OCI-LY3 (cell line): Measurements from ENCODE around the gene GLI2.

Source experiments
- EZH2phosphoT487 ChIP-seq: fragments of 200-600 bp; shearing (Covaris generic); IDR thresholded peaks from 2 replicates; pipeline ENCODE4 v1.6.1; 2018; ENCODE audit warnings: antibody characterized with exemption, mixed run types, low read depth
- TF ChIP-seq, protein P1 (sequence below): fragments of 200-600, 300-600 bp; sonication (generic); IDR thresholded peaks from 2 replicates; pipeline ENCODE4 v1.5.1; 2014; ENCODE audit warnings: antibody characterized with exemption, low read length, low read depth

DNA sequence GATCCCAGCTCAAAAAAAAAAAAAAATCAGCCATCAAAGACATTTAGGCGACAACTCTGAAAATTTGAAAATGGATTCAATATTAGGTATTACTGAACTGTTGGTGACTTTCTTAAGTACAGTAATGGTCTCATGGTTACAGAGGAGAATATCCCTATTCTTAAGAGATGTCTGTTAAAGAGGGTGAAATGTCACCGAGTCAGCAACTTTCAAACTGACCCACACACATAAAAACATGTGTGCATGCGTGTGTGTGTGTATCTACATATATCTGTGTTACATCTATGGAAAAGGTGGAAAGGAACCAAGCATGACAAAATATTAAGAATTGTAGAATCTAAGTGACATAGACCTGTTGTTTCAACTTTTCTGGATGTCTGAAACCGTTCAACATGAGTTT, 41.6 kb upstream of the GLI2 start:
- TF ChIP-seq, protein P1, sequence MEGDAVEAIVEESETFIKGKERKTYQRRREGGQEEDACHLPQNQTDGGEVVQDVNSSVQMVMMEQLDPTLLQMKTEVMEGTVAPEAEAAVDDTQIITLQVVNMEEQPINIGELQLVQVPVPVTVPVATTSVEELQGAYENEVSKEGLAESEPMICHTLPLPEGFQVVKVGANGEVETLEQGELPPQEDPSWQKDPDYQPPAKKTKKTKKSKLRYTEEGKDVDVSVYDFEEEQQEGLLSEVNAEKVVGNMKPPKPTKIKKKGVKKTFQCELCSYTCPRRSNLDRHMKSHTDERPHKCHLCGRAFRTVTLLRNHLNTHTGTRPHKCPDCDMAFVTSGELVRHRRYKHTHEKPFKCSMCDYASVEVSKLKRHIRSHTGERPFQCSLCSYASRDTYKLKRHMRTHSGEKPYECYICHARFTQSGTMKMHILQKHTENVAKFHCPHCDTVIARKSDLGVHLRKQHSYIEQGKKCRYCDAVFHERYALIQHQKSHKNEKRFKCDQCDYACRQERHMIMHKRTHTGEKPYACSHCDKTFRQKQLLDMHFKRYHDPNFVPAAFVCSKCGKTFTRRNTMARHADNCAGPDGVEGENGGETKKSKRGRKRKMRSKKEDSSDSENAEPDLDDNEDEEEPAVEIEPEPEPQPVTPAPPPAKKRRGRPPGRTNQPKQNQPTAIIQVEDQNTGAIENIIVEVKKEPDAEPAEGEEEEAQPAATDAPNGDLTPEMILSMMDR: no peak
- TF ChIP-seq EZH2phosphoT487: no peak
